H1 (cell line): ENCODE measurements around the gene MRTFB. TPM values are rescaled to one million over a fixed set of nuclear protein-coding genes. Genes with fewer than 3 reads are reported as not detected.

Experiments
- CTCF ChIA-PET: fragments of 300-600 bp; sonication (Branson Sonifier 250); formaldehyde crosslinking; loops from one replicate; lab custom pipeline; 2021; ENCODE audit not compliant: partially characterized antibody; lab: Charles Lee
- POLR2A ChIA-PET: fragments of 300-600 bp; sonication (Branson Sonifier 250); formaldehyde crosslinking; loops from one replicate; lab custom pipeline; 2021; ENCODE audit warnings: inconsistent platforms; ENCODE audit not compliant: partially characterized antibody; lab: Charles Lee
- DNase-seq, 2 experiments: peaks; one replicate each; pipeline versions ENCODE4 v3.0.0 to v3.0.0-alpha.2; 2010 to 2022; ENCODE audit warnings: low spot score in 2 of 2, low read depth in 1 of 2, mixed read lengths in 1 of 2
- FAIRE-seq: peaks from 2 replicates; lab custom pipeline; 2011; peaks lifted over from hg19 to GRCh38; lab: Jason Lieb, UNC
- H2AFZ ChIP-seq: 2 replicates; pipeline ENCODE4 v1.8.1; 2012; ENCODE audit warnings: low read length, inconsistent platforms
- H2AK5ac ChIP-seq: 2 replicates; pipeline ENCODE4 v1.6.1; 2013; ENCODE audit warnings: low read depth, low read length
- H2BK120ac ChIP-seq: replicated peaks from 2 replicates; pipeline ENCODE3; 2013; ENCODE audit warnings: low read depth, low read length, inconsistent platforms
- H2BK12ac ChIP-seq: 2 replicates; pipeline ENCODE4 v1.6.1; 2013; ENCODE audit warnings: low read depth, low read length
- H2BK15ac ChIP-seq: 2 replicates; pipeline ENCODE4 v1.6.1; 2013; ENCODE audit warnings: low read length
- H2BK20ac ChIP-seq: 2 replicates; pipeline ENCODE4 v1.6.1; 2013; ENCODE audit warnings: low read length
- H2BK5ac ChIP-seq: 2 replicates; pipeline ENCODE4 v1.6.1; 2013; ENCODE audit warnings: low read depth, low read length
- H3K14ac ChIP-seq: 2 replicates; pipeline ENCODE4 v1.6.1; 2013; ENCODE audit warnings: inconsistent platforms; ENCODE audit not compliant: insufficient read length
- H3K18ac ChIP-seq: 2 replicates; pipeline ENCODE4 v1.6.1; 2013; ENCODE audit warnings: low read length; ENCODE audit errors: extremely low read depth
- H3K23ac ChIP-seq: 2 replicates; pipeline ENCODE4 v1.6.1; 2013; ENCODE audit warnings: inconsistent platforms; ENCODE audit not compliant: insufficient read length
- H3K23me2 ChIP-seq: 2 replicates; pipeline ENCODE4 v1.6.1; 2013; ENCODE audit warnings: low read depth, low read length
- H3K27ac ChIP-seq: 2 replicates; pipeline ENCODE4 v1.6.1; 2011; ENCODE audit warnings: low read depth, low read length, inconsistent platforms
- H3K27me3 ChIP-seq, 4 experiments: replicated peaks in 1 of 4; 1 replicate in 1 of 4; 2 replicates in 3 of 4; pipeline versions ENCODE4 v1.6.1 to v1.8.1; 2011 to 2013; ENCODE audit warnings: low read length in 3 of 4, mild to moderate bottlenecking in 3 of 4, inconsistent platforms in 2 of 4, mixed read lengths in 2 of 4, moderate library complexity in 1 of 4; ENCODE audit not compliant: control insufficient read depth in 3 of 4, insufficient read depth in 3 of 4; ENCODE audit errors: extremely low read depth in 1 of 4
- H3K36me3 ChIP-seq, 4 experiments: 2 replicates each; pipeline versions ENCODE4 v1.6.1 to v1.8.1; 2011 to 2013; ENCODE audit warnings: mild to moderate bottlenecking in 4 of 4, low read length in 3 of 4, moderate library complexity in 2 of 4, control low read depth in 1 of 4, inconsistent platforms in 1 of 4; ENCODE audit not compliant: insufficient read depth in 4 of 4, control insufficient read depth in 2 of 4
- H3K4ac ChIP-seq: replicated peaks from 2 replicates; pipeline ENCODE3; 2013; ENCODE audit warnings: low read length, low read depth, mixed read lengths, inconsistent platforms; ENCODE audit not compliant: insufficient read length
- H3K4me1 ChIP-seq, 4 experiments: replicated peaks in 1 of 4; 1 replicate in 1 of 4; 2 replicates in 3 of 4; pipeline versions ENCODE4 v1.6.1 to v1.8.1; 2011 to 2013; ENCODE audit warnings: low read length in 3 of 4, inconsistent platforms in 2 of 4, mixed read lengths in 1 of 4; ENCODE audit not compliant: insufficient read depth in 4 of 4, control insufficient read depth in 3 of 4
- H3K4me2 ChIP-seq, 2 experiments: 2 replicates each; pipeline versions ENCODE4 v1.6.1 to v1.8.1; 2011 to 2013; ENCODE audit warnings: low read depth in 2 of 2, low read length in 2 of 2, control low read depth in 1 of 2, inconsistent platforms in 1 of 2, mild to moderate bottlenecking in 1 of 2; ENCODE audit not compliant: insufficient read depth in 1 of 2
- H3K4me3 ChIP-seq, 4 experiments: fragments of 200-600, 300-600 bp in 1 of 4; sonication (generic), shearing (Covaris generic), sonication (Bioruptor Twin) in 1 of 4; 2 replicates each; pipeline versions ENCODE4 v1.5.1 to v1.8.1; 2011 to 2016; ENCODE audit warnings: low read length in 4 of 4, low read depth in 3 of 4, control low read depth in 2 of 4, inconsistent platforms in 2 of 4, mild to moderate bottlenecking in 2 of 4, mixed read lengths in 1 of 4, moderate library complexity in 1 of 4; ENCODE audit not compliant: insufficient read depth in 2 of 4; ENCODE audit errors: extremely low read depth in 1 of 4
- H3K56ac ChIP-seq: replicated peaks from 2 replicates; pipeline ENCODE3; 2013; ENCODE audit warnings: low read depth, mild to moderate bottlenecking, mixed read lengths, low read length, inconsistent platforms; ENCODE audit not compliant: insufficient read length
- H3K79me1 ChIP-seq: 2 replicates; pipeline ENCODE4 v1.6.1; 2013; ENCODE audit warnings: low read depth, low read length, control low read depth
- H3K79me2 ChIP-seq, 2 experiments: 2 replicates each; pipeline versions ENCODE4 v1.6.1 to v1.8.1; 2012 to 2013; ENCODE audit warnings: low read length in 2 of 2, mild to moderate bottlenecking in 2 of 2, inconsistent platforms in 1 of 2; ENCODE audit not compliant: insufficient read depth in 2 of 2, control insufficient read depth in 1 of 2
- H3K9ac ChIP-seq, 4 experiments: replicated peaks in 1 of 4; 1 replicate in 1 of 4; 2 replicates in 3 of 4; pipeline versions ENCODE4 v1.6.1 to v1.8.1; 2011 to 2013; ENCODE audit warnings: low read depth in 3 of 4, low read length in 3 of 4, control low read depth in 2 of 4, mild to moderate bottlenecking in 2 of 4, moderate library complexity in 2 of 4, inconsistent platforms in 1 of 4; ENCODE audit errors: extremely low read depth in 1 of 4
- H3K9me3 ChIP-seq, 2 experiments: 2 replicates each; pipeline versions ENCODE4 v1.6.1 to v1.8.1; 2012 to 2013; ENCODE audit warnings: mild to moderate bottlenecking in 2 of 2, moderate library complexity in 2 of 2, control low read depth in 1 of 2, inconsistent platforms in 1 of 2, low read depth in 1 of 2, low read length in 1 of 2, mixed read lengths in 1 of 2; ENCODE audit not compliant: insufficient read depth in 2 of 2
- H4K20me1 ChIP-seq, 2 experiments: replicated peaks in 1 of 2; 2 replicates each; pipeline versions ENCODE3 to v1.8.1; 2011 to 2013; ENCODE audit warnings: inconsistent platforms in 2 of 2, low read length in 2 of 2, mild to moderate bottlenecking in 1 of 2; ENCODE audit not compliant: insufficient read depth in 2 of 2, control insufficient read depth in 1 of 2
- H4K5ac ChIP-seq: 2 replicates; pipeline ENCODE4 v1.6.1; 2013; ENCODE audit warnings: low read length, low read depth, mixed read lengths, inconsistent platforms; ENCODE audit not compliant: insufficient read length
- H4K8ac ChIP-seq: 2 replicates; pipeline ENCODE4 v1.8.0; 2013; ENCODE audit warnings: mild to moderate bottlenecking, moderate library complexity, low read length, inconsistent platforms; ENCODE audit not compliant: insufficient read depth; ENCODE audit errors: extremely low read depth
- H4K91ac ChIP-seq: replicated peaks from 2 replicates; pipeline ENCODE3; 2013; ENCODE audit warnings: low read length, mixed read lengths, inconsistent platforms; ENCODE audit not compliant: insufficient read length
- ATF2 ChIP-seq: IDR thresholded peaks from 2 replicates; pipeline ENCODE4 v1.6.1; 2012; ENCODE audit warnings: low read length, inconsistent platforms
- CBX8 ChIP-seq: fragments of 300-800, 300-1000 bp; sonication (generic); IDR thresholded peaks from 2 replicates; pipeline ENCODE4 v1.7.1; 2016; ENCODE audit warnings: low read depth, low read length, borderline replicate concordance
- EP300 ChIP-seq, 2 experiments: IDR thresholded peaks; 1 replicate in 1 of 2; 2 replicates in 1 of 2; pipeline ENCODE4 v1.6.1; 2011 to 2012; ENCODE audit warnings: low read depth in 2 of 2, low read length in 2 of 2, mild to moderate bottlenecking in 2 of 2, borderline replicate concordance in 1 of 2, inconsistent platforms in 1 of 2, moderate library complexity in 1 of 2
- JUN ChIP-seq: IDR thresholded peaks from 2 replicates; pipeline ENCODE4 v1.6.1; 2011; ENCODE audit warnings: low read depth, mild to moderate bottlenecking, improper control_type of control experiment, low read length
- NRF1 ChIP-seq: IDR thresholded peaks from 2 replicates; pipeline ENCODE4 v1.6.1; 2011; ENCODE audit warnings: mild to moderate bottlenecking, low read depth, low read length, improper control_type of control experiment
- RAD21 ChIP-seq, 2 experiments: IDR thresholded peaks in 1 of 2; conservative IDR thresholded peaks in 1 of 2; 2 replicates each; pipeline ENCODE4 v1.6.1; 2011; ENCODE audit warnings: low read depth in 2 of 2, low read length in 2 of 2, improper control_type of control experiment in 1 of 2, inconsistent platforms in 1 of 2, mild to moderate bottlenecking in 1 of 2, moderate library complexity in 1 of 2
- SAP30 ChIP-seq: fragments of 300-600 bp; sonication (generic); IDR thresholded peaks from 2 replicates; pipeline ENCODE4 v1.7.1; 2012; ENCODE audit warnings: low read length, moderate library complexity, mild to moderate bottlenecking, inconsistent platforms; ENCODE audit not compliant: insufficient read depth, insufficient replicate concordance
- TEAD4 ChIP-seq: IDR thresholded peaks from 2 replicates; pipeline ENCODE4 v1.6.1; 2012; ENCODE audit warnings: low read depth, low read length, inconsistent platforms, mixed read lengths
- YY1 ChIP-seq: IDR thresholded peaks from 2 replicates; pipeline ENCODE4 v1.6.1; 2011; ENCODE audit warnings: low read depth, mild to moderate bottlenecking, low read length
- WGBS, 2 experiments: shearing (Covaris generic) in 1 of 2; methylation state at CpG; one replicate each; pipeline versions ENCODE4 v1.1.6 to v1.1.7; 2013 to 2015; ENCODE audit warnings: low lambda C conversion rate in 2 of 2, mixed read lengths in 2 of 2, inconsistent platforms in 1 of 2, low coverage in 1 of 2, missing lambda C conversion rate in 1 of 2; ENCODE audit not compliant: insufficient replicate concordance in 2 of 2, insufficient coverage in 1 of 2, insufficient read length in 1 of 2; ENCODE audit errors: extremely low coverage in 1 of 2, missing lambda C conversion rate in 1 of 2; 5-methylcytosine and 5-hydroxymethylcytosine counted together
- polyA plus RNA-seq, 7 experiments: library from polyadenylated mRNA; depleted of rRNA in 3 of 7; stranded (reverse) in 5 of 7; unstranded in 2 of 7; fragments of >200 nt in 5 of 7; fragments of 200-250 nt in 2 of 7; gene quantifications; 1 replicate in 5 of 7; 2 replicates in 1 of 7; 4 replicates in 1 of 7; pipeline versions ENCODE4 v1.2.1 to v1.2.3, GENCODE V29; 2011 to 2013; ENCODE audit warnings: missing spikeins in 2 of 7, mixed read lengths in 2 of 7
- total RNA-seq: library from RNA; stranded (reverse); fragmentation: NEBNext Ultra II Directional; extraction: Animal tissue kit (Norgen Biotek cat#: 25700); gene quantifications from 2 replicates; pipeline ENCODE4 v1.2.1, GENCODE V29; 2021

MRTFB gene
- total and polyA plus RNA-seq, 2 of the 8 experiments (the other 6 are each of a cell fraction or from before 2014, with no cell fraction given) = 13.5 to 34.9 TPM

GRCh38 chr16:14132696-14133048 is 61.6 kb downstream of the MRTFB start:
- no peak for DNase-seq
- FAIRE-seq = no peak
- Histone ChIP-seq H4K5ac (no peak overlapping the region), H3K14ac (no peak overlapping the region), H3K27me3 (no peaks in the 10 kb centered on the region), H3K18ac (no peak overlapping the region), H3K4me1 (no peaks in the 10 kb centered on the region), H3K36me3 (no peaks in the 10 kb centered on the region), H3K4me2 (no peak overlapping the region), H4K8ac (no peak overlapping the region), H4K20me1 (no peaks in the 10 kb centered on the region), H3K27ac (no peak overlapping the region), H3K56ac (no peak overlapping the region), H2BK12ac (no peak overlapping the region), H3K4ac (no peak overlapping the region), H3K79me1 (peaks cover 7% of the 10 kb centered on the region; the same call in 1 of the 2 replicates), H2BK120ac (no peak overlapping the region), H2AK5ac (no peak overlapping the region), H2AFZ (no peak overlapping the region), H3K79me2 (peaks cover 0 to 31% of the 10 kb centered on the region in 2 experiments; a peak in 2 of 4 replicates), H3K23me2 (no peaks in the 10 kb centered on the region), H3K9me3 (no peaks in the 10 kb centered on the region), H2BK5ac (no peak overlapping the region), H2BK15ac (no peak overlapping the region), H3K9ac (no peak overlapping the region), H2BK20ac (no peak overlapping the region), H4K91ac (no peak overlapping the region), H3K4me3 (no peak overlapping the region), H3K23ac (no peak overlapping the region)
- POLR2A ChIA-PET = no interaction called here
- CTCF ChIA-PET = no interaction called here
- 97% methylated on average over 4 of the region's 4 CpGs; no CpG with 5 or more reads in 1 of the 2 experiments for WGBS, 2 experiments
- TF ChIP-seq ATF2 = no peak
- TF ChIP-seq YY1 = no peak
- TF ChIP-seq JUN = no peak
- TF ChIP-seq SAP30 = no peak
- TF ChIP-seq RAD21 (IDR thresholded peaks at IDR 0.05 in 1 of 2, conservative IDR thresholded peaks at IDR 0.05 in 1 of 2; ENCODE audit: low read depth in 2 of 2, low read length in 2 of 2) = no peak
- TF ChIP-seq CBX8 = no peak
- no peak for TF ChIP-seq TEAD4
- no peak for TF ChIP-seq EP300 (IDR thresholded peaks at IDR 0.05; ENCODE audit: borderline replicate concordance in 1 of 2, low read depth in 2 of 2, low read length in 2 of 2)
- no peak for TF ChIP-seq NRF1
